ENCODE measurements around the gene SDF2L1.

GRCh38 chr22:21657360-21658032 lies 15.4 kb downstream of the SDF2L1 start:
- TF ChIP-seq SMAD3 (CRISPR knock-in tag; conservative IDR thresholded peaks at IDR 0.05) (no peak), CHD2 (IDR thresholded peaks at IDR 0.05; ENCODE audit: low read depth, low read length) (peak; percentile 68), SMAD1 (IDR thresholded peaks at IDR 0.05; ENCODE audit: low read depth, low read length, partially characterized antibody) (peak; percentile 77), CTCF (IDR thresholded peaks at IDR 0.05 in 2 of 3, conservative IDR thresholded peaks at IDR 0.05 in 1 of 3; ENCODE audit: insufficient read depth in 2 of 3, low read depth in 1 of 3, low read length in 3 of 3) (peak in 2 of 3 experiments; percentile 79 to 89; a peak in 4 of 6 replicates), YY1 (IDR thresholded peaks at IDR 0.05; ENCODE audit: borderline replicate concordance in 1 of 3, control insufficient read depth in 1 of 3, extremely low read depth in 1 of 3, insufficient read depth in 3 of 3, insufficient read length in 1 of 3, insufficient replicate concordance in 2 of 3, low read depth in 1 of 3, low read length in 2 of 3) (peak in 1 of 3 experiments; percentile 89), SIX5 (IDR thresholded peaks at IDR 0.05; ENCODE audit: borderline replicate concordance in 1 of 2, insufficient read depth in 1 of 2, low read depth in 1 of 2, low read length in 2 of 2) (no peak)
- TF ChIP-seq, protein P1, sequence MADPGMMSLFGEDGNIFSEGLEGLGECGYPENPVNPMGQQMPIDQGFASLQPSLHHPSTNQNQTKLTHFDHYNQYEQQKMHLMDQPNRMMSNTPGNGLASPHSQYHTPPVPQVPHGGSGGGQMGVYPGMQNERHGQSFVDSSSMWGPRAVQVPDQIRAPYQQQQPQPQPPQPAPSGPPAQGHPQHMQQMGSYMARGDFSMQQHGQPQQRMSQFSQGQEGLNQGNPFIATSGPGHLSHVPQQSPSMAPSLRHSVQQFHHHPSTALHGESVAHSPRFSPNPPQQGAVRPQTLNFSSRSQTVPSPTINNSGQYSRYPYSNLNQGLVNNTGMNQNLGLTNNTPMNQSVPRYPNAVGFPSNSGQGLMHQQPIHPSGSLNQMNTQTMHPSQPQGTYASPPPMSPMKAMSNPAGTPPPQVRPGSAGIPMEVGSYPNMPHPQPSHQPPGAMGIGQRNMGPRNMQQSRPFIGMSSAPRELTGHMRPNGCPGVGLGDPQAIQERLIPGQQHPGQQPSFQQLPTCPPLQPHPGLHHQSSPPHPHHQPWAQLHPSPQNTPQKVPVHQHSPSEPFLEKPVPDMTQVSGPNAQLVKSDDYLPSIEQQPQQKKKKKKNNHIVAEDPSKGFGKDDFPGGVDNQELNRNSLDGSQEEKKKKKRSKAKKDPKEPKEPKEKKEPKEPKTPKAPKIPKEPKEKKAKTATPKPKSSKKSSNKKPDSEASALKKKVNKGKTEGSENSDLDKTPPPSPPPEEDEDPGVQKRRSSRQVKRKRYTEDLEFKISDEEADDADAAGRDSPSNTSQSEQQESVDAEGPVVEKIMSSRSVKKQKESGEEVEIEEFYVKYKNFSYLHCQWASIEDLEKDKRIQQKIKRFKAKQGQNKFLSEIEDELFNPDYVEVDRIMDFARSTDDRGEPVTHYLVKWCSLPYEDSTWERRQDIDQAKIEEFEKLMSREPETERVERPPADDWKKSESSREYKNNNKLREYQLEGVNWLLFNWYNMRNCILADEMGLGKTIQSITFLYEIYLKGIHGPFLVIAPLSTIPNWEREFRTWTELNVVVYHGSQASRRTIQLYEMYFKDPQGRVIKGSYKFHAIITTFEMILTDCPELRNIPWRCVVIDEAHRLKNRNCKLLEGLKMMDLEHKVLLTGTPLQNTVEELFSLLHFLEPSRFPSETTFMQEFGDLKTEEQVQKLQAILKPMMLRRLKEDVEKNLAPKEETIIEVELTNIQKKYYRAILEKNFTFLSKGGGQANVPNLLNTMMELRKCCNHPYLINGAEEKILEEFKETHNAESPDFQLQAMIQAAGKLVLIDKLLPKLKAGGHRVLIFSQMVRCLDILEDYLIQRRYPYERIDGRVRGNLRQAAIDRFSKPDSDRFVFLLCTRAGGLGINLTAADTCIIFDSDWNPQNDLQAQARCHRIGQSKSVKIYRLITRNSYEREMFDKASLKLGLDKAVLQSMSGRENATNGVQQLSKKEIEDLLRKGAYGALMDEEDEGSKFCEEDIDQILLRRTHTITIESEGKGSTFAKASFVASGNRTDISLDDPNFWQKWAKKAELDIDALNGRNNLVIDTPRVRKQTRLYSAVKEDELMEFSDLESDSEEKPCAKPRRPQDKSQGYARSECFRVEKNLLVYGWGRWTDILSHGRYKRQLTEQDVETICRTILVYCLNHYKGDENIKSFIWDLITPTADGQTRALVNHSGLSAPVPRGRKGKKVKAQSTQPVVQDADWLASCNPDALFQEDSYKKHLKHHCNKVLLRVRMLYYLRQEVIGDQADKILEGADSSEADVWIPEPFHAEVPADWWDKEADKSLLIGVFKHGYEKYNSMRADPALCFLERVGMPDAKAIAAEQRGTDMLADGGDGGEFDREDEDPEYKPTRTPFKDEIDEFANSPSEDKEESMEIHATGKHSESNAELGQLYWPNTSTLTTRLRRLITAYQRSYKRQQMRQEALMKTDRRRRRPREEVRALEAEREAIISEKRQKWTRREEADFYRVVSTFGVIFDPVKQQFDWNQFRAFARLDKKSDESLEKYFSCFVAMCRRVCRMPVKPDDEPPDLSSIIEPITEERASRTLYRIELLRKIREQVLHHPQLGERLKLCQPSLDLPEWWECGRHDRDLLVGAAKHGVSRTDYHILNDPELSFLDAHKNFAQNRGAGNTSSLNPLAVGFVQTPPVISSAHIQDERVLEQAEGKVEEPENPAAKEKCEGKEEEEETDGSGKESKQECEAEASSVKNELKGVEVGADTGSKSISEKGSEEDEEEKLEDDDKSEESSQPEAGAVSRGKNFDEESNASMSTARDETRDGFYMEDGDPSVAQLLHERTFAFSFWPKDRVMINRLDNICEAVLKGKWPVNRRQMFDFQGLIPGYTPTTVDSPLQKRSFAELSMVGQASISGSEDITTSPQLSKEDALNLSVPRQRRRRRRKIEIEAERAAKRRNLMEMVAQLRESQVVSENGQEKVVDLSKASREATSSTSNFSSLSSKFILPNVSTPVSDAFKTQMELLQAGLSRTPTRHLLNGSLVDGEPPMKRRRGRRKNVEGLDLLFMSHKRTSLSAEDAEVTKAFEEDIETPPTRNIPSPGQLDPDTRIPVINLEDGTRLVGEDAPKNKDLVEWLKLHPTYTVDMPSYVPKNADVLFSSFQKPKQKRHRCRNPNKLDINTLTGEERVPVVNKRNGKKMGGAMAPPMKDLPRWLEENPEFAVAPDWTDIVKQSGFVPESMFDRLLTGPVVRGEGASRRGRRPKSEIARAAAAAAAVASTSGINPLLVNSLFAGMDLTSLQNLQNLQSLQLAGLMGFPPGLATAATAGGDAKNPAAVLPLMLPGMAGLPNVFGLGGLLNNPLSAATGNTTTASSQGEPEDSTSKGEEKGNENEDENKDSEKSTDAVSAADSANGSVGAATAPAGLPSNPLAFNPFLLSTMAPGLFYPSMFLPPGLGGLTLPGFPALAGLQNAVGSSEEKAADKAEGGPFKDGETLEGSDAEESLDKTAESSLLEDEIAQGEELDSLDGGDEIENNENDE (IDR thresholded peaks at IDR 0.05; ENCODE audit: low read depth, low read length): no peak
- TF ChIP-seq, protein P2, sequence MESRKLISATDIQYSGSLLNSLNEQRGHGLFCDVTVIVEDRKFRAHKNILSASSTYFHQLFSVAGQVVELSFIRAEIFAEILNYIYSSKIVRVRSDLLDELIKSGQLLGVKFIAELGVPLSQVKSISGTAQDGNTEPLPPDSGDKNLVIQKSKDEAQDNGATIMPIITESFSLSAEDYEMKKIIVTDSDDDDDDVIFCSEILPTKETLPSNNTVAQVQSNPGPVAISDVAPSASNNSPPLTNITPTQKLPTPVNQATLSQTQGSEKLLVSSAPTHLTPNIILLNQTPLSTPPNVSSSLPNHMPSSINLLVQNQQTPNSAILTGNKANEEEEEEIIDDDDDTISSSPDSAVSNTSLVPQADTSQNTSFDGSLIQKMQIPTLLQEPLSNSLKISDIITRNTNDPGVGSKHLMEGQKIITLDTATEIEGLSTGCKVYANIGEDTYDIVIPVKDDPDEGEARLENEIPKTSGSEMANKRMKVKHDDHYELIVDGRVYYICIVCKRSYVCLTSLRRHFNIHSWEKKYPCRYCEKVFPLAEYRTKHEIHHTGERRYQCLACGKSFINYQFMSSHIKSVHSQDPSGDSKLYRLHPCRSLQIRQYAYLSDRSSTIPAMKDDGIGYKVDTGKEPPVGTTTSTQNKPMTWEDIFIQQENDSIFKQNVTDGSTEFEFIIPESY (CRISPR knock-in tag; IDR thresholded peaks at IDR 0.05): no peak
